HG02759 (cell line): ENCODE measurements around the gene PERM1.
"Not testable (repeated sequence)": the region's sequence is repeated elsewhere in the genome, so short reads cannot be mapped to it uniquely, and the experiment has no call there.

Experiments used
- ATAC-seq: cut with Tn5 transposase; IDR thresholded peaks from one replicate; pipeline ENCODE4 v1.9.1; 2021; ENCODE audit warnings: mild to moderate bottlenecking, moderate library complexity; ENCODE audit not compliant: unreplicated experiment

The PERM1 gene, protein sequence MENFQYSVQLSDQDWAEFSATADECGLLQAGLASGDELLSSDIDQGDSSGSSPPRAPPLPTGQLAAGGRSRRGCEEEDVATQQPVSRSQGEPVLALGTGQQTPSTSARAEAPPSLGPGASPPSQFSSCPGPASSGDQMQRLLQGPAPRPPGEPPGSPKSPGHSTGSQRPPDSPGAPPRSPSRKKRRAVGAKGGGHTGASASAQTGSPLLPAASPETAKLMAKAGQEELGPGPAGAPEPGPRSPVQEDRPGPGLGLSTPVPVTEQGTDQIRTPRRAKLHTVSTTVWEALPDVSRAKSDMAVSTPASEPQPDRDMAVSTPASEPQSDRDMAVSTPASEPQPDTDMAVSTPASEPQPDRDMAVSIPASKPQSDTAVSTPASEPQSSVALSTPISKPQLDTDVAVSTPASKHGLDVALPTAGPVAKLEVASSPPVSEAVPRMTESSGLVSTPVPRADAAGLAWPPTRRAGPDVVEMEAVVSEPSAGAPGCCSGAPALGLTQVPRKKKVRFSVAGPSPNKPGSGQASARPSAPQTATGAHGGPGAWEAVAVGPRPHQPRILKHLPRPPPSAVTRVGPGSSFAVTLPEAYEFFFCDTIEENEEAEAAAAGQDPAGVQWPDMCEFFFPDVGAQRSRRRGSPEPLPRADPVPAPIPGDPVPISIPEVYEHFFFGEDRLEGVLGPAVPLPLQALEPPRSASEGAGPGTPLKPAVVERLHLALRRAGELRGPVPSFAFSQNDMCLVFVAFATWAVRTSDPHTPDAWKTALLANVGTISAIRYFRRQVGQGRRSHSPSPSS

DNA sequence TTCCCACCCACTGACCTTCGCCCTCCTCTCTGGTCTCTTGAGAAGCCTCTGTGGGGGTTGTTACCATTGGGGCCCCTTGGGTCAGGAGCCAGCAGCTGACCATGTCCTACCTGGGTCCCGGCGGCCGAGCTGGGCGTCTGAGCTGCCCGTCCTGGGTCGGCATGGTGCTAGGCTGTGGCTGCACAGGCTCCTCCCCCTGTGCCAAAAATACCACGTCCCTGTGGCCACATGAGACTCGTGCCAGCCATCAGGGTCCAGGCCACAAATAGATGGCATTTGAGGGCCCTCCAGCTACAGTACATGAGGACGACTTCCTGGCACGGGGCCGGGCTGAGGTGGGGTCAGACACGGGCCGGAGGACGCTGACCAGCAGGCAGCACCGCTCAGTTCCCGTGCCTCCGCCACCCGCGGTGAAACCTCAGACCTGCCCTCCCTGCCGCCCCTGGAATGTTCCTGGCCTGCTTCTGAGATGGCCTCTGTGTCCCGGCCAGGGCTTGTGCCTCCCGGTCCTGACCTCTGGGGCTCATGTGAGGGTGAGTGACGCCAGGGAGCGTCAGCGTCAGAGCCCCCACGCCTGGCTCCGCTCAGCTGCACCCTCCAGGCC lies at the start of gene PERM1:
Gene PERM1 (minus strand): TSS at position 139 of the 604 bp plus-strand sequence. CDS start 1,064 bp downstream, outside the sequence.
- ATAC-seq = no peak

DNA sequence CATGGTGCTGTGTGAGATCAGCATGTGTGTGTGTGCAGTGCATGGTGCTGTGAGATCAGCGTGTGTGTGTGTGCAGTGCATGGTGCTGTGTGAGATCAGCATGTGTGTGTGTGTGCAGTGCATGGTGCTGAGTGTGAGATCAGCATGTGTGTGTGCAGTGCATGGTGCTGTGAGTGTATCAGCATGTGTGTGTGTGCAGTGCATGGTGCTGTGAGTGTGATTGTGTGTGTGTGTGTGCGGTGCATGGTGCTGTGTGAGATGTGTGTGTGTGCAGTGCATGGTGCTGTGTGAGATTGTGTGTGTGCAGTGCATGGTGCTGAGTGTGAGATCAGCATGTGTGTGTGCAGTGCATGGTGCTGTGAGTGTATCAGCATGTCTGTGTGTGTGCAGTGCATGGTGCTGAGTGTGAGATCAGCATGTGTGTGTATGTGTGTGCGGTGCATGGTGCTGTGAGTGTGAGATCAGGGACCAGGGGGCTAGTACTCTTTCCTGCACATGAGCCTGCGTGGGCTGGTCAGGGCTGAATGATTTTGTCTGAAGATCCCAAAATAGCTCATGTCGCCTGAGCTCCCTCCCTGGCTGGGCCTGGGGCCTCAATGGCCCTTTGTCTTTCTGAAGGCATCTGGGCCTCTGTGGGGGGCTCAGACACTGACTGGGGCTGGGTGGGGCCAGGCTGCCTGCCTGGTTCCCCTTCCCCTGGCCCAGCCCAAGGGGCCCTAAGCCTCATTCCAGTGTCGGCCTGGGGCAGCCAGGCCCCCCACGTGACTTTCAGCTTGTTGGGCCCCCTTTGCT lies 49.2 kb upstream of the PERM1 start:
- not testable (repeated sequence) for ATAC-seq

DNA sequence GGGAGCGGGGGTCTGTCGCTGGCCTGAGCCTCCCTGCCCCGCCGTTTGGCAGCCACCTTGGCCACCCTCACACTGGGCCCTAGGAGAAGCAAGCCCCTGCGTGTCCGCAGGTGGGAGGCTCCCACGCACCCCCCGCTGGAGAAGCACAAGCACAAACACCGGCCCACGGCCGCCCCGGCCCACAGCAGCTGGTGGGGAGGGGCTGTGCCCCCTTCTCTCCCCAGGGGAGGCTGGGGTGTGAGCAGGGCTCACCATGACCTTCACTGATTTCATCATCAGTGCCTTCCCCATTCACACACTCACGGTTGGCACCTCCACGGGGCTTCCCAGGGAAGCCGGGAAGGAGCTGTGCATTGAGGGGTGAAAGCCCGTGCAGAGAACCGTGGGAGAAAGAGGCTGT lies 45.9 kb upstream of the PERM1 start:
- ATAC-seq = no peak

DNA sequence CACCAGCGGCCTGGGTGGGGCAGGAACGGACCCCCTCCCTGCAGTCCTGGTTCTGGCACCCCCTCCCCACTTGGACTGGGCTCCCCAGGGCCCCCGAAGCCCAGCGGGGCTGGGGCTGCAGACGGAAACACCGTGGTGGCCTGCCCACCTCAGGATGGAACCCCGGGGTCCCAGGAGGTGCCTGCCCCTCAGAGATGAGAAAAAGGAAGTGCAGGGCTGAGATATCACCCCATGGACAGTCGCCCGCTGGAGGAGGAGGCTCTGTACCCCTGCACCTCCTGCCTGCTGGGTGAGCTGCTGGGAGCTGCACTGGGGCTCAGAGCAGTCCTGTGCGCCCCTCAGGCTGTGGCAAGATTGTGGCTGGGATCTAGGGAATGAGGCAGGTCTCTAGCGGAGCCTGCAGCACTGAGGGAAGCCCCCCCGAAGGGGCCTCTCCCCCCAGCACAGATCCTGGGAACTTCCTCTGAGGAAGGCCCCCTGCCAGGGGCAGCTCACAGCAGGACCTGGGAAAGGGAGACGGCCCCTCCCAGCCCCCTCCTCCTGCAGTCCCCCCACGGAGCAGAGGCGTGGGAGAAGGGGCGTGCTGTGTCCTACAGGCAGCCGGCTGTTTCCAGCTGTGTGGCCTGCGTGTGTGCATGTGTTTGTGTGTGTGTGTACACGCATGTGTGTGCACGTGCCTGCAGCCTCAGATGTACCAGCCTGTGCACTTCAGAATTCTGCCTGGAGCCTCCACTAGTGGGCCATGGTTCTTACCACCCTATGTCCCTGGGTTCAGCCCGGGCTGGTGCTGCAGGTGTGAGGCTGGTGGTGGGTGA lies 44.9 kb upstream of the PERM1 start:
- no peak for ATAC-seq

DNA sequence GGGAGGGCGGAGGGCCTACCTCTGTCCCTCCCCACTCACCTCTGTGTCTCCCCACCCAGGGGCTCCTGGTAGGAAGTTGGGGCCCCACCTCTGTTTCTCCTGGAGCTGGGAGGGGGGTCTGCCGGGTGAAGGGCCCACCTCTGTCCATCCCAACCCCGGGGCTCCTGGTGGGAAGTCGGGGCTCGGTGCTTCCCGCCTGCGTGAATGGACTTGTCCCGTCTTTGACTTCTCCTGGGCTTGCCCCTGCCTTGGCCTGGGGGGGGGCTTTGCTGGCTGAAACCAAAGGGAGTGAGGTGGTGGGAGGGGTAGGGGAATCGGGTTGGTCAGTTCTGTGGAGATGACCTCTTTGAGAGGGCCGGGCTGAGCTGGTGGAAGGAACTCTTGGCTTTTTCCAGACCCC lies 43.8 kb upstream of the PERM1 start:
- no peak for ATAC-seq

DNA sequence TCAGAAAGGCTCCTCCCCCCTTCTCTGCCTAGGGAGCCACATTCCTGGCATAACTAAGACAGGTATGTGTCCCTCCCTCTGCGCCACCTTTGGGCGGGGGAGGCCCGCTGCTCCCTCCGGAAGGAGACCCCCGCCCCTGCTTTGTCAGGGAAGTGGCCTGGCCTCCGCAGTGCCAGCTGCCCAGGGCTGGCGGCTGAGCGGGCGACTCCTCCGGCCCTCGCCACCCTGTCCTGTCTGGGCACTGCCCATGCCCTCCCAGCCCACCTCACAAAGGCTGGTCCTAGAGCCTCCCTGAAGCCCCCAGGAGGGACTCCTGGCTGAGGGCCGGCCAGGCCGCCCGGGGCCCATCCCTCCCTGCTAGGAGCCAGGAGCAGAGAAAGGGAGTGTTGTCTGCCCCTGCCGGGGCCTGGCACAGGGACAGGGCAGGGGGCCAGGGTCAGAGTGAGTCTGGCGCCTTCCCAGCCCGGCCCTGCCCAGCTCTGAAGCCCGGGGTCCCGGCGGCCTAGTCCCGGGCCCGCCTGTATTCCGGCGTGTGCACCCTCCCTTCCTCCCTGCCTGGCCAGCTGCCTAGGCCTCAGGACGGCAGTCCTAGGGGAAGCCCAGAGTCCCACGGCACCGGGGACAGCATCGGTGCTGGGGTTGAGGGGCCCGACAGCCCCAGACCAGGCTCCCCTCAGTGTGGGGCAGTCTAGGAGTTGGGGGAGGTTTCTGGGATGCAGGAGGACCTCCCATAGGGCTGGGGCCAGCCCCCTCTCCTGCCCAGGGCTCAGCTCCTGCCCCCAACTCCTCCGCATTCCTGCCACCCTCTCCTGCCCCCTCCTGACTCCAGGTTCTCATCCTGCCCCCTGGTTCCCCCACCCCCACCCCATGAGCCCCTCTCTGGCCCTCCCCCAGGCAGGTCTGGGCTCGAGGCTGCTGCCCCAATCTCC lies 43.1 kb upstream of the PERM1 start:
- no peak for ATAC-seq

DNA sequence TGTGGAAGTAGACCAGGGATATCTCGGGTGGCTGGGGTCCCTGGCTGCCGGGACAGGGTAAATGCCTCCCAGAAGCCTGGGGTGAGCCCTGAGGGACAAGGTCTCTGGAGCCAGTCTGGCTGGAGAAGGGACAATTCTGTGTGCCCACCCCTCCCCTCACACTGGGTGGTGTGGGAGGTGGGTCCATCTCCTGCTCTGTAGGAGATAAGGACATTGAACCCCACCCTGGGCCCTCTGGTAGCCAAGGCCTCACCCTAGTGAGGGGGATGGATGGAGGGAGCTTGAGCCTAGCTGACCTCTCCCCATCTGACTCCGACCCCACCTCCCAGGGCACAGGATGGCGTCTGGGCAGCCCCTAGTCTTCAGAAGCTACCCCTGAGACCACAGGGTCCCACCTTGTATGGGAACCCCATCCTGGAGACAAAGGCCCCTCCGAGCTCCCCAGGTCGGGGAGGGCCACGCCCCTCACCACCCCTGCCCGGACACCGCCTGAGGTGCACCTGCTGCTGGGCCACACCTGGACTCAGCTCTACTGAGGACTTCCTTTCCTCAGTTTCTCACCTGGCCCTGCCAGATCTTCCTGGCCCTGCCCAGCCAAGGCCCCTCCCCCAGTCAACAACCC lies 42.4 kb upstream of the PERM1 start:
- ATAC-seq = no peak

DNA sequence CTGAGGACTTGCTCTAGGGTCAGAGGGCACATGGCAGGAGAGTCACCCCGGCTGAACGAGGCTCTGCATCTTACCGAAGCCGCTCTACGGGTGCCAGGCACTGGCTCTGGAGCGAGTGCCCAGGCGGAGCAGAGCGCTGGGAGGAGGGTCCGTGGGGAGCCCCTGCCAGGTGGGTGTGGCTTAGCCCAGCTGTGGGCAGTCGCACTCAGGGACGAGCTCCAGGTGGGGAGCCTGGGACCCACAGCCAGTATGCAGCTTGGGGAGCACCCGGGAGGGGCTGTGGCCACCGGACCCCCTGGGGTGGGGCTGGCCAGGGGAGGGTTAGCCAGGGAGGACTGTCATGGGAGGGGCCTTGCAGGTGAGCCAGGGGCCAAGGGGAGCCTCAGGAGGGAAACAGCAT lies 41.8 kb upstream of the PERM1 start:
- ATAC-seq = no peak

DNA sequence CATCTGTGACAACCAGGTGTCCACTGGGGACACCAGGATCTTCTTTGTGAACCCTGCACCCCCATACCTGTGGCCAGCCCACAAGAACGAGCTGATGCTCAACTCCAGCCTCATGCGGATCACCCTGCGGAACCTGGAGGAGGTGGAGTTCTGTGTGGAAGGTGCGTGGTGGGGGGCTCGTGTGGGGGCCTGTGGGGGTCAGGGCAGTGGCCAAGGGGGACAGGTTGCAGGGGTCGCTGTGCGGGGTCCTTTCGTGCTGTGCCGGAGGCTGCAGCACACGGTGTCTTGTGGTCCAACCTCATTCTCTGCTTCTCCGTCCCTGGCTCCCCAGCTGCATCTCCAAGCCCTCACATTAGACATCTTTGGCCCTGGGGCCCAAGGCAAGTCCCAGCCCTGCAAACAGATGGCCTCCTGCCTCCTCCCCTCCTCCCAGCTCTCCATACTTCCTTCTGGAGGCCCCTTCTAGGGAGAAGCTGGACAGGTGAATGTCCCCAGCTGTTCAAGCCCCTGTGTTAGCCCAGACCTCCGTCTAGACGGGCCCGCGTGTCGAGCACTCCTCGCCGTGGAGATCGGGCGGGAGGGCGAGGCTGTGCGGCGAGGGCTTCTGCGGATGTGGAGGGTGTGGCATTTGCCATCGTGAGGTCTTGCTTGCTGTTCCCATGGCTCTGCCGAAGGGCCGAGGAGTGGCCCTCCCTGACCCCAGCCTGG lies 40.6 kb upstream of the PERM1 start:
- no peak for ATAC-seq

DNA sequence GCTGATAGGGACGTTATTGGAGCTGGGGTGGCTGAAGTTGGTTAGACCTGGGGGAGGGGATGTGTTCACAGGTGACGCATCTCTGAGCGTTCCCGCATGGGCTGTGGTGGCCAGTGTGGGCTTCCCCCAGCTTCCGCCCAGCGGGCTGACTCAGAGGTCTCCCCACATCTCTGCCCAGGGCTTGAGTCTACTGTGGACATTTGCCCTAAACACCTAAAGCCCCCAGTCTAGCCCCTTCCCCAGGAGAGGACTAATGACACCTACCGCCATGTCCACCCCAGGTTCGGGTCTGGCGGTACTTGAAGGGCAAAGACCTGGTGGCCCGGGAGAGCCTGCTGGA lies 40.0 kb upstream of the PERM1 start:
- ATAC-seq = no peak

DNA sequence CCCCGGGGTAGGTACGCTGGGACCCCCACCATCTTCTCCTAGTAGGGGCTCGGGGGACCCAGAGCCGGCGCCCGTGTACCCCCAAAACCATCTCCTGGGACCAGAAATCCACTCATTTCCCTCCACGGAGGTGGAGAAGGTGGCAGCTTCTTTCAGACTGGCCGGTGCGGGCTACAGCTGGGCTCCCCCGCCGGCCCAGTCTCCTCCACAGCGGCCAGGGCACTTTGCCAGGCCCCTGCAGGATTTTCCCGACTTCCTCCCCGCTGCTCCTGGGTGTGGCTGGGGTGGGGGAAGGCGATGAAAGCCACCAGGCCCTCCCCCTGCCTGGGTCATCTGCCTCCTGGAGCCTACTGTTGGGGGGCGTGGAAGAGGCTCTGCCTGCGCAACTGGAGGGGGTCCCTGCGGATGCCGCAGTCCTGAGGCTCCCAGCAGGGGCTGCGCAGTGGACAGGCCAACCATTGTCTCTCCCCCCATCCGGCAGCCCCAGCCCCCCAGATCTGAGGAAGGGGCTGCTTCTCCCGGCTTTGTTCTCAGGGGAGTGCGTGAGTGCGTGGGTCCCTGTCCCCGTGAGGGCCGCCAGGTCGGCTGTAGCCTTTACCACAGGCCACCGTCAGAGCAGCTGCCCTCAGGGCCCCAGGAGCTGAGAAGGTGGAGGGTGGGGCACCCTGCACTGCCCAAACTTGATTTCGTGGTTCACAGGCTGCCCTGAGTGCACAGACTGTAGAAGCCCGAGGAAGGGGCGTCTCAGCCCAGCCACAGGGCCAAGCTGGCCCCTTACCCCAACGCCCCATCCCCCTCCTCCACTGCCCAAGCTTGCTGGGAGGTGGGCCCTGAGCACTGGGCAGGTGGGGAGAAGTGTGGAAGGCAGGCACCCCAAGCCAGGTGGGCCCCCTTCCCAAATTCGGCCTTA lies 39.4 kb upstream of the PERM1 start:
- ATAC-seq = no peak

DNA sequence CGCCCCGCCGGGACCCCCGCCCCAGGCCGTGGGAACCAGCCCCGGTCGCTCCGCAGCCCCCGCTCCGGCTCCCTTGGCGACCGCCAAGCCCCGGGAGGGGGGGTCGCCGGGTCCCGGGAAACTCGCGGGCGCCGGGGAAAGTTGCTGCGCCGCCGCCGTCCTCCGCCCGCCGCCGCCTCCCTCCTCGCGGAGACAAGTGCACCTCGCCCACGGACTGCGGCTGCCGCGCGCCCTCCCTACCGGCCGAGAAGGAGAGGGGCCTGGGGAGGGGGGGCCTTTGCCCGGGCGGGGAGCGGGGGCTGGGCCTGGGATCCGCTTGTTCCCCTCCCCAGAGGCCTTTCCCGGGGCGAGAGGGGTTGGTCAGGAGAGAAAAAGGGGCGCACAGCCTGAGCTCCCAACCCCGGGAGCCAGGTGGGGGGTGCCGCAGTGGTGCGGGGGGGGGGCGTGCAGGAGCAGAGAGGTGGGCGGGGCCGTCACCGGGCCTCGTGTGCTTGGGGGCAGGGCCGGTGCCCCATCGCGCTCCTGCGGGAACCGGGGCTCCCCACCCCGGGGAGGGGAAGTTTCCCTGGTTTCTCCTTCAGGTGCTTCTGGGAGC lies 38.6 kb upstream of the PERM1 start:
- peak; percentile 2 for ATAC-seq

DNA sequence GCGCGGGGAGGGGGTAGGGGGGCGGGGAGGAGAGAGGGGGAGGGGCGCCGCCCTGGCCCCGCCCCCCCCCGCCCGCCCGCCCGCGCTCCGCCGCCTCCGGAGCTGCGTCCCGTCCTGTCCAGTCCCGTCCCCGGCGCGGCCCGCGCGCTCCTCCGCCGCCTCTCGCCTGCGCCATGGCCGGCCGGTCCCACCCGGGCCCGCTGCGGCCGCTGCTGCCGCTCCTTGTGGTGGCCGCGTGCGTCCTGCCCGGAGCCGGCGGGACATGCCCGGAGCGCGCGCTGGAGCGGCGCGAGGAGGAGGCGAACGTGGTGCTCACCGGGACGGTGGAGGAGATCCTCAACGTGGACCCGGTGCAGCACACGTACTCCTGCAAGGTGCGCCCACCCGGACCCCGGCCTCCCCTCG lies 38.1 kb upstream of the PERM1 start, which contains the start of gene AGRN:
Gene AGRN (plus strand): TSS at position 121 of the 405 bp plus-strand sequence. CDS start 53 bp downstream, at position 174.
- ATAC-seq = peak; percentile 36

DNA sequence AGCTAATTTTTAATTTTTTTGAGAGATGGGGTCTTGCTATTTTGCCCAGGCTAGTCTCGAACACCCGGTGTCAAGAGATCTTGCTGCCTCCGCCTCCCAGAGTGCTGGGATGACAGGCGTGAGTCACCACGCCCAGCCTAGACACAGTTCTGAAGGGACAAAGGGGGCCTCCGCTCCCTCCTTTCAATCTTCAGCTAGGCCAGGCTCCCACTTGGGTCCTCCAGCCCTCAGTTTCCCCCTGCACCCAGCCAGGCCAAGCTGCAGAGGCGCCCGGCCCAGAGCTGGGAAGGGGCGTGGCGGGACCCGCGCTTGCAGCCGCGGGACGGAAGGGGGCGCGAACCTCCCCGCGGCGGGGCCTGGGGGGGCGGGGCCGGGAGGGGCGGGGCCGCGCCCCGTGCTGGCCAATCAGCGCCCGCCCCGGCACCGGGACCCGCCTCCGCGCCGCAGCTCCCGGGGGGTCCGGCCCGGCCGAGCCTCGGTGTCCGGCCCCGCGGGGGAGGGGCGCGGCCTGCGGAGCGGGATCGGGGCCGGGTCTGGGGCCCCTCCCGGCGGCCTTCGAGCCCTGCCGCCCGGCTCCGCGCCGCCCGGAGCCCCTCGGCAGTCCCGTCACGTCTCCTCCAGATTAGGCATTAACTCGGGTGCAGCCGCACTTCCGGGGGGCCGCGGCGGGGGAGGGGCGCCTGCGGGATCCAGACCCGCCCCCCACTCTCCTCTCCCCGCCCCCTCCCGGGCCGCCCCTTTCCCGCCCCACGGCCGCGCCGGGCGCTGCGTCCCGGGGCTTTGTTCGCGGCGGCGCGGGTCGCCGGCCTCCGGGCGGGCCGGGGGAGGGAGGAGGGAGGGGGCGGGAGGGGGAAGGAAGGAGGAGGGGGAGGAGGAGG lies 37.5 kb upstream of the PERM1 start:
- peak; percentile 77 for ATAC-seq

DNA sequence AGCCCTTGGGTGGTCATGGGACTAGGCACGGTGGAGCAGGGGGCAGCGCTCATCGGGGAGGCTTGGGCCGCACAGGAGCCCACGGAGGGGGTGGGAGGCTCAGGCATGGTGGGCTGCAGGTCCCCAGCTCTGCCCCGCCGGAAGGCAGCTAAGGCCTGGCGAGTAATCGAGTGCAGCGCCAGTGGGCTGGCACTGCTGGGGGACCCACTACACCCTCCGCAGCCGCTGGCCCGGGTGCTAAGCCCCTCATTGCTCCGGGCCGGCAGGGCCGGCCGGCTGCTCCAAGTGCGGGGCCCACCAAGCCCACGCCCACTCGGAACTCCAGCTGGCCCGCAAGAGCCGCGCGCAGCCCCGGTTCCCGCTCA lies 36.4 kb upstream of the PERM1 start:
- ATAC-seq = not testable (repeated sequence)
